ENCODE results near the gene LRRK2.

Gene LRRK2

DNA sequence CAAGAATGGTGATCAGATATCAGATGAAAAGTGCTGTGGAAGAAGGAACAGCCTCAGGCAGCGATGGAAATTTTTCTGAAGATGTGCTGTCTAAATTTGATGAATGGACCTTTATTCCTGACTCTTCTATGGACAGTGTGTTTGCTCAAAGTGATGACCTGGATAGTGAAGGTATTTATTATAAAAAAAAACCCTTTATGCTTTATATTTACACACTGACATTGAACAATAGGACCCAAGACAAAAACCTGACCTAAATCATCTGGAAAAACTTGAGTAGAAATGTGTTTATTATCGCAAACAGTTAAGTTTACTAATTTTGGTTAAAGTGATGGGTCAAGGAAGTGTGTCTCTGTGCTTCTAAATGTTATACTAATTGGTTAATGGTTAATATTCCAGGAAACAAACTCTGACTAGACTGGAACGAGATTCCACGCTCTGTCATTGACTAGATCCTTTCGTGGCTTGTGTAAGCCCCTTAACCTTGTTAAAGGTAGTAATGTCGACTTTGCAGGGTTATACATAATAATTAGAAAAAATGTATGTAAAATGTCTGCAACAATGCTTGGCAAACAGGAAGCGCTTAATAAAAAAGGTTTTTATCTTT, 62.7 kb downstream of the LRRK2 start:
- Mint-ChIP-seq H3K4me1 (ENCODE audit: low read depth) (no peaks in the 10 kb centered on the region), H3K27ac (no peak overlapping the region), H3K9me3 (no peaks in the 10 kb centered on the region), H3K36me3 (ENCODE audit: low read depth) (peaks cover 31% of the 10 kb centered on the region), H3K4me3 (no peak overlapping the region), H3K27me3 (no peaks in the 10 kb centered on the region)
- intact Hi-C loops (cut with micrococcal nuclease) = no loop called here

DNA sequence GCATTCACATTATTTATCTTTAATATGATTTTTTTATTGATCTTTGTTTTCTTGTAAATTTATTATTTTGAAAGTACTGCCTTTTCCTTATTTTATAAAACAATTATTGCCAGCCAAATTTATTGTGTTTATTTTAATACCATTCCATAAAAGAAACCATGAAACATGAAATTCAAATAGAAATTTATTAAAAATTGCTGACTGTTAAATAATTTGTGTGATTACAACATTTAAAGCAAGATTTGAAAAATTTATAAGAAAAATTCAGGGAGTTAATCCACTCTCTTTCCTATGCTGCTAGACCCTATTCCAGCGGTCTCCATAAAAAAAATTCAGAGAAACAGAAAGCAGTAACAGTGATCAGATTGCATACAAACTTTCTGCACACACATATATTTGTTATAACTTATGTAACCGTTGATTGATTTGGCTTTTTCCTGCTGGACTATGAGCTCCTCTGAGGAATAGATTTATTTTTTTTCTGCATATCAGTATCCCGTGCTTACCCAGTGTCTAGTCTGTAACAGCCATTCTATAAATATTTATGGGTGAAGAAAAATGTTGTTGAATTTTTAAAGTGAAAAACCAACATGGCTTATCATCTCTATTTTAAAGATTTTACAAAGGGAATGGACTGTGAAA, 68.1 kb downstream of the LRRK2 start:
- no peak overlapping the region for H3K27ac Mint-ChIP-seq
- no peak overlapping the region for H3K4me3 Mint-ChIP-seq
- H3K4me1 Mint-ChIP-seq (ENCODE audit: low read depth) = no peaks in the 10 kb centered on the region
- no peaks in the 10 kb centered on the region for H3K27me3 Mint-ChIP-seq
- intact Hi-C loops (cut with micrococcal nuclease) = no loop called here
- peaks cover 40% of the 10 kb centered on the region for H3K36me3 Mint-ChIP-seq (ENCODE audit: low read depth)
- no peaks in the 10 kb centered on the region for H3K9me3 Mint-ChIP-seq

DNA sequence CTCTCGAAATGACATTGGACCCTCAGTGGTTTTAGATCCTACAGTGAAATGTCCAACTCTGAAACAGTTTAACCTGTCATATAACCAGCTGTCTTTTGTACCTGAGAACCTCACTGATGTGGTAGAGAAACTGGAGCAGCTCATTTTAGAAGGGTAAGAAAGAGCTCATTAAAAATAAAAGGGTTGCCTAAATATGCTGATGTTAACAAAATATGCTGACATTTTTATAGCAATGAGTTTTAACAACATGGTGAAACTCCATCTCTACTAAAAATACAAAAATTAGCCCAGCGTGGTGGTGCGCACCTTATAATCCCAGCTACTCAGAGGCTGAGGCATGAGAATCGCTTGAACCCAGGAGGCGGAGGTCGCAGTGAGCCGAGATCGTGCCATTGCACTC, 73.5 kb downstream of the LRRK2 start:
- no peaks in the 10 kb centered on the region for H3K27me3 Mint-ChIP-seq
- H3K27ac Mint-ChIP-seq = no peak overlapping the region
- no peaks in the 10 kb centered on the region for H3K4me1 Mint-ChIP-seq (ENCODE audit: low read depth)
- H3K36me3 Mint-ChIP-seq (ENCODE audit: low read depth) = peaks cover 32% of the 10 kb centered on the region
- no peak overlapping the region for H3K4me3 Mint-ChIP-seq
- intact Hi-C loops (cut with micrococcal nuclease) = no loop called here
- no peaks in the 10 kb centered on the region for H3K9me3 Mint-ChIP-seq

DNA sequence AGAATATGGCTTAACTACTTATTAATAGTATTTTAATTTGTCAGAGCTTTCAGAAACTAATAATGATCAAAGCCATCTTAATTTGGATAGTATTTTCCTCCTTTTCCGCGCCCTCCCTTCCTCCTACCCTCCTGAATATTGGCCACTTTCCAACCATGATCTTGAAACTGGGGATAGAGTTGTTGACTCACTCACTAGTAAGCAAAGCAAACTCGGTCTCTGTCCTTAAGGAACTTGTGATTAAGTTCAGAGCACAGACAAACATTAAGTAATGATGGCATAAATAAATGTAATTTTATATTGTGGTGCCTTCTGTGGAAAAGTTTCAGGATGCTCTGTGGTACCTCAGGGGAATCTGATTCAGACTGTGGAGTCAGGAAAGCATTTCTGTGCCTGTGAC, 75.7 kb downstream of the LRRK2 start:
- intact Hi-C loops (cut with micrococcal nuclease) = no loop called here
- Mint-ChIP-seq H3K36me3 (ENCODE audit: low read depth) (peaks cover 37% of the 10 kb centered on the region), H3K9me3 (no peaks in the 10 kb centered on the region), H3K4me1 (ENCODE audit: low read depth) (no peaks in the 10 kb centered on the region), H3K4me3 (no peak overlapping the region), H3K27ac (no peak overlapping the region), H3K27me3 (no peaks in the 10 kb centered on the region)

DNA sequence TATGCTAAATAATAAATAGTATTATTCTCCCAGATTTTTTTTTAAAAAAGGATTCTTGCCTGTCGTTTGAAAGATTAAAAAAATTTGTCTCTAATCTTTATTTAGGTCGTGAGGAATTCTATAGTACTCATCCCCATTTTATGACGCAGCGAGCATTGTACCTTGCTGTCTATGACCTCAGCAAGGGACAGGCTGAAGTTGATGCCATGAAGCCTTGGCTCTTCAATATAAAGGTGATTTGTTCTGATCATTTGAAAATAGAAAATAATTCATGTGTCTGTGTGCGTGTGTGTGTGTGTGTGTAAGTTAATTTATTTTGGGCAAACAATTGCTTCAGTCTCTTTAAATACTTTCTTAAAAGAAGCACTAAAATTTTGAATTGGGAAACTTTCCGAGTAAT, 84.2 kb downstream of the LRRK2 start:
- peaks cover 10% of the 10 kb centered on the region for H3K4me1 Mint-ChIP-seq (ENCODE audit: low read depth)
- intact Hi-C loops (cut with micrococcal nuclease) = no loop called here
- H3K9me3 Mint-ChIP-seq = no peaks in the 10 kb centered on the region
- H3K4me3 Mint-ChIP-seq = no peak overlapping the region
- peaks cover 40% of the 10 kb centered on the region for H3K36me3 Mint-ChIP-seq (ENCODE audit: low read depth)
- no peaks in the 10 kb centered on the region for H3K27me3 Mint-ChIP-seq
- H3K27ac Mint-ChIP-seq = no peak overlapping the region

DNA sequence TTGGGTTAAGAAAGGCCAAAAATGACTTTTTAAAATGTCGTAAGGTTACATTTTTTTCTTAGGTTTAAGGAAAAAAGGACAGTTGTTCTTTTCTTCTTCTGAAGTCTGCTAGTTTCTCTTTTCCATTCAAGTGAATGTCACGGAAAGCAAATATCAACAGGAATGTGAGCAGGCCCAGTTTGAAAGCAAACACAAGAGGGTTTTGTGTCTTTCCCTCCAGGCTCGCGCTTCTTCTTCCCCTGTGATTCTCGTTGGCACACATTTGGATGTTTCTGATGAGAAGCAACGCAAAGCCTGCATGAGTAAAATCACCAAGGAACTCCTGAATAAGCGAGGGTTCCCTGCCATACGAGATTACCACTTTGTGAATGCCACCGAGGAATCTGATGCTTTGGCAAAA, 85.4 kb downstream of the LRRK2 start:
- H3K36me3 Mint-ChIP-seq (ENCODE audit: low read depth) = peaks cover 40% of the 10 kb centered on the region
- peaks cover 16% of the 10 kb centered on the region for H3K4me1 Mint-ChIP-seq (ENCODE audit: low read depth)
- no peaks in the 10 kb centered on the region for H3K9me3 Mint-ChIP-seq
- H3K27me3 Mint-ChIP-seq = no peaks in the 10 kb centered on the region
- no peak overlapping the region for H3K27ac Mint-ChIP-seq
- intact Hi-C loops (cut with micrococcal nuclease) = loop anchor here (5.0 kb wide), 2 partner anchors 83 to 203 kb away; partner anchors contain the start of gene SLC2A13
- H3K4me3 Mint-ChIP-seq = no peak overlapping the region

DNA sequence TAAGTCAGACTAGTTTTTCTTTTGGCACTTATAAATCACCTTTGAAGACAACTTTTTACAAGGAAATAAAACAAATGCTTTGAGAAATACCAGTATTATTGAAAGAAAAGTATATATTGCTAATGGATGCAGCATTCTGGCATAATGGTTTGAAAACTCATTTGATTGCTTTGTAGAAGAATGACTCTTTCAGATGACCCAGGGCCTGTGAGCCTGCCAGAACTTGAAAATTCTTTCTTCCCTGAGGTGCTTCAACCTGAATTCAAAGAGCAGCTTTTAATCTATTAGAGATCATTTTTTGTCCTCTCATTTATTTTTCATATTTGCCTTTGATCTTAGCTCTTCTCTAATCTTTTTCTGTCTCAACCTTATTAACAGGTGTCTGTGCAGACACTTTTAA, 87.4 kb downstream of the LRRK2 start:
- intact Hi-C loops (cut with micrococcal nuclease) = loop anchor here (2.0 to 5.0 kb wide), 4 partner anchors 85 to 301 kb away; partner anchors contain the start of gene SLC2A13
- peaks cover 16% of the 10 kb centered on the region for H3K4me1 Mint-ChIP-seq (ENCODE audit: low read depth)

DNA sequence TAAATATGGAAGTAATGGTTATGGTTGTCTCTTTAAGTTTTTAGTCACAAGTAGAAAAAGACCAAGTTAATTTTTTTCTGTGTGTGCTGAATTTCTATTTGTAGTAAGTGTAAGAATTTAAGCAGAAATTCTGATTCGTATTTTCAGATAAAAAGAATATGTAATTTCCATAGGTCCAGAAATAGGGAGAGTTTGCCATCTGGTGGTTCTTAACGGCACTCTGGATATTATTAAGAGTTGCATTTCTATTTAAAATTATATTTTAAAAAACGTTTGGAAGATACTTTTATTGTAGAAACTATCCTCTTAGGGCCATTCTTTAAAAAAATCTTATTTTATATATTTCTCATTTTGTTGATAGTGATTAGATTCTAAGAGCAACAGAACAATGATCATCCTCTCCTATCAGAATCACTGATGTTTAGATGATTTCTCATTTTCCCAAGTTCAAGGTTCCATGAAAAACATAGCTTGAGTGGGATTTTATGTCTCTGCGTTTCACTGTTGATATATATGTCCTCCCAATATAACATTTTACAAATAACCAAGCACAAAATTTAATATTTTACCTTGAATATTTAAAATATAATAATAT, 88.3 kb downstream of the LRRK2 start:
- Mint-ChIP-seq H3K27ac (no peak overlapping the region), H3K27me3 (no peaks in the 10 kb centered on the region), H3K36me3 (ENCODE audit: low read depth) (peaks cover 38% of the 10 kb centered on the region), H3K4me1 (ENCODE audit: low read depth) (peaks cover 16% of the 10 kb centered on the region), H3K4me3 (no peak overlapping the region), H3K9me3 (no peaks in the 10 kb centered on the region)
- intact Hi-C loops (cut with micrococcal nuclease) = loop anchor here (2.0 to 5.0 kb wide), 4 partner anchors 86 to 302 kb away; partner anchors contain the start of gene SLC2A13

More for the DNA sequence above, 87.4 kb downstream of the LRRK2 start:
- H3K9me3 Mint-ChIP-seq = no peaks in the 10 kb centered on the region
- no peaks in the 10 kb centered on the region for H3K27me3 Mint-ChIP-seq
- no peak overlapping the region for H3K4me3 Mint-ChIP-seq
- H3K27ac Mint-ChIP-seq = peak overlapping the region; percentile 8
- H3K36me3 Mint-ChIP-seq (ENCODE audit: low read depth) = peaks cover 29% of the 10 kb centered on the region

DNA sequence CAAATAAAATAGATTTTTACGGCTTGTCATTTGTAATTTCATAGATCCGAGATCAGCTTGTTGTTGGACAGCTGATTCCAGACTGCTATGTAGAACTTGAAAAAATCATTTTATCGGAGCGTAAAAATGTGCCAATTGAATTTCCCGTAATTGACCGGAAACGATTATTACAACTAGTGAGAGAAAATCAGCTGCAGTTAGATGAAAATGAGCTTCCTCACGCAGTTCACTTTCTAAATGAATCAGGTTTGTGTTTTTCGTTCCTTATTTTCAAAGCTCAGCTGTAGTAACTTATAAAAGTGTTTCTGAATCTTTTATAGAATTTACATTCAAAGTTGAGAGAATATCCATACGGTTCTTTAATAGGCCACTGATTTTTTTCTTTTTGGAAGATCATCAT, 89.1 kb downstream of the LRRK2 start:
- Mint-ChIP-seq H3K27ac (no peak overlapping the region), H3K4me1 (ENCODE audit: low read depth) (peaks cover 16% of the 10 kb centered on the region), H3K36me3 (ENCODE audit: low read depth) (peaks cover 42% of the 10 kb centered on the region), H3K27me3 (no peaks in the 10 kb centered on the region), H3K4me3 (no peak overlapping the region), H3K9me3 (no peaks in the 10 kb centered on the region)
- intact Hi-C loops (cut with micrococcal nuclease) = loop anchor here (2.0 to 5.0 kb wide), 4 partner anchors 87 to 303 kb away; partner anchors contain the start of gene SLC2A13

DNA sequence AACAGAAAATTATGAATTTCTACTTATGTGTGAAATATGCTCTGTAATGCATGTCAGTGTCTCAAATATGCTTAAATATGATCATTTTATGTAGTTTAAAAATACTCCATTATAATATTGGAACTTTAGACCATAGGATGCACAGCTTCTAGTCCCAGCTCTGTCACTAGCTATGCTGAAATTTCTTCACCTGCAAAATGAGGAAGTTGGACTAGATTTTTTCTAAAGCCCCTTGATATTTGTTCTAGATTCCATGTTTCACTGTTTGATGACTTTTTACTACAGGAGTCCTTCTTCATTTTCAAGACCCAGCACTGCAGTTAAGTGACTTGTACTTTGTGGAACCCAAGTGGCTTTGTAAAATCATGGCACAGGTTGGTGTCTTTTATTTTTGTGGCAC, 90.1 kb downstream of the LRRK2 start:
- no peaks in the 10 kb centered on the region for H3K9me3 Mint-ChIP-seq
- peaks cover 16% of the 10 kb centered on the region for H3K4me1 Mint-ChIP-seq (ENCODE audit: low read depth)
- intact Hi-C loops (cut with micrococcal nuclease) = loop anchor here (5.0 kb wide), 2 partner anchors 88 to 208 kb away; partner anchors contain the start of gene SLC2A13
- H3K27ac Mint-ChIP-seq = no peak overlapping the region
- H3K36me3 Mint-ChIP-seq (ENCODE audit: low read depth) = peaks cover 32% of the 10 kb centered on the region
- H3K4me3 Mint-ChIP-seq = no peak overlapping the region
- H3K27me3 Mint-ChIP-seq = no peaks in the 10 kb centered on the region

DNA sequence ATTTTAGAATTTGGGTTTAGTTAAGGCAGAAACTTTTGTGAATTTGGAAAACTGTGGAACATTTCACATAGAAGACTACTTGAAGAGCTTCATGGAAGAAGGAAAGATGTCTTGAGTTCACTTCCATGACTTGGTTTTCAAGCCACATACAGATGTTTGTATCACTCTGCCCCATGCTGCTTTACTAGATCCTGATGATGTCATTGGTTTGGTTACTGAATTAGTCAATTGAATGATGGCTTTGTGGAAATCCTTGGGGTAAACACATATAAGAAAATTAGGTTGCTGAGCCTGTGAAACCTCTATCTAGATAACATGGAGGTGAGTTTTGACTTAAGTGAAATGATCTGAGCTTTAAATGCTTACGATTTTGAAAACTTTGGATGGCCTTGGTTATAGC, 90.6 kb downstream of the LRRK2 start:
- Mint-ChIP-seq H3K27me3 (no peaks in the 10 kb centered on the region), H3K4me3 (no peak overlapping the region), H3K9me3 (no peaks in the 10 kb centered on the region), H3K4me1 (ENCODE audit: low read depth) (peaks cover 16% of the 10 kb centered on the region), H3K36me3 (ENCODE audit: low read depth) (peaks cover 27% of the 10 kb centered on the region), H3K27ac (no peak overlapping the region)
- intact Hi-C loops (cut with micrococcal nuclease) = no loop called here

DNA sequence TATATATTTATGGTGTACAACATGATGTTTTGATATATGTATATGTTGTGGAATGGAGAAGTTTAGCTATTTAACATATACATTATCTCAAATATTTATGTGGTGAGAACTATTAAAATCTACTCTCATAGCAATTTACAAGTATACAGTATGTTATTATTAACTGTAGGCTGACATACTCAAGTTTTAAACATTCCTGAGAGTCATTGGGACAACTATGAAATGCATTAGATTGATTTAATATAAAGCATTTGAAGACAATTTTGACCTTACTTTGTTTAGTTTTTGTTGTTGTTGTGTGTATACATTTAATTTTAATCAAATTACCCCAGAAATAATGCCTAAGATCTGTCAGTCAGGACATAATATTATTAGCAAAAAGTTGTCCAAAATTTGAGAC, 99.5 kb downstream of the LRRK2 start:
- Mint-ChIP-seq H3K27me3 (no peaks in the 10 kb centered on the region), H3K27ac (no peak overlapping the region), H3K4me1 (ENCODE audit: low read depth) (no peaks in the 10 kb centered on the region), H3K9me3 (peaks cover 17% of the 10 kb centered on the region), H3K36me3 (ENCODE audit: low read depth) (peaks cover 41% of the 10 kb centered on the region), H3K4me3 (no peak overlapping the region)
- intact Hi-C loops (cut with micrococcal nuclease) = no loop called here

DNA sequence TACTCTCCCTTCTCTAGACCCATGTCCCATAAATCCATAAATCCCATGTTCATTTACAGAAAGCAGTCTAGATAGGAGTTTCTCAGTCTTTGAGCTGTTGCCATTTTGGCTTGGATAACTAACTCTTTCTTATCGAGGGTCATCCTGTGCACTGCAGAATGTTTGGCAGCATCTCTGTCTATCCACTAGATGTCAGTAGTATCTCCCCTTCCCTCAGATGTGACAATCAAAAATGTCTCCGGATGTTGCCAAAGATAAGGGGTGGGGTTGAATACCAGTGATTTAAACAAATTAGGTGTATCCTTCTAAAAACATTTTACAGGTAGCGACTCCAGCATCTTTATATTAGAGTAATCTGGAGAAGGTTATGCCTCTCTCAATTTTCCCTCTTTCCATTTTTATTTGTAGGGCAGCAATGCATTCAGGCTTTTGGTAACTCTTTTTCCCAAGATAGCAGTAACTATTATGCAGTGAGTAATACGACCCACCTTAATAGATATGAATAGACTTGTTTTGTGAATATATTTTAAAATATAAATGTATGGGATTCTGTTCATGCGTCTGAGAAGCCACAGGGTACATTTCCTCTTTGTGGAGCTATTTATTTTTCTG, 100.7 kb downstream of the LRRK2 start:
- intact Hi-C loops (cut with micrococcal nuclease) = no loop called here
- Mint-ChIP-seq H3K27me3 (no peaks in the 10 kb centered on the region), H3K9me3 (peaks cover 18% of the 10 kb centered on the region), H3K4me3 (no peak overlapping the region), H3K27ac (no peak overlapping the region), H3K4me1 (ENCODE audit: low read depth) (no peaks in the 10 kb centered on the region), H3K36me3 (ENCODE audit: low read depth) (peaks cover 51% of the 10 kb centered on the region)

DNA sequence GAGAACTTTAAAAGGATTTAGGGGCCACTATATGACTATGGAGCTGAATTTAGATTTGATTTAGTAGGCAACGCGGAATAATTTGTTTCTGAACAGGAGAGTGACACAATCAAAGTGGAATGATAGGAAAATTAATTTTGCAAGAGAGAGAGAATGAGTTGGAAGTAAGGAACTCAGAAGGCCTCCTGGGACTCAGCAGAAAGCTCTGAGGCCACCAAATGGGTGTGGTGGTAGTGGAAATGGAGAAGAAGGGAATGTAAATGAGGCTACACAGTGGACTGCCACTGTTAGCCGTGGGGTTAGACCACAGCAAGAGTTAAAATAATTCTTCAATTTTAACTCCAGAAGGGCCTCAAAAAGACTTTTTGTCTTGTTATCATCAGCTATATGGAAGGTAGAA, 102.7 kb downstream of the LRRK2 start:
- Mint-ChIP-seq H3K9me3 (peaks cover 27% of the 10 kb centered on the region), H3K27ac (no peak overlapping the region), H3K27me3 (no peaks in the 10 kb centered on the region), H3K4me3 (no peak overlapping the region), H3K4me1 (ENCODE audit: low read depth) (no peaks in the 10 kb centered on the region), H3K36me3 (ENCODE audit: low read depth) (peaks cover 59% of the 10 kb centered on the region)
- intact Hi-C loops (cut with micrococcal nuclease) = no loop called here

All from dendritic cell treated with granulocyte-macrophage colony-stimulating factor and Interleukin-4, amounts not matched to agents 40 ng/mL and 50 ng/mL, for 4 days (primary cell).